ENCODE data around the gene RFT1. TPM values are rescaled to one million over a fixed set of nuclear protein-coding genes. Genes with fewer than 3 reads are reported as not detected.
"Not testable (repeated sequence)": the region's sequence is repeated elsewhere in the genome, so short reads cannot be mapped to it uniquely, and the experiment has no call there.

The RFT1 gene
- total and polyA plus RNA-seq, 2 experiments from 2014 or later = 11.3 to 13.3 TPM

DNA sequence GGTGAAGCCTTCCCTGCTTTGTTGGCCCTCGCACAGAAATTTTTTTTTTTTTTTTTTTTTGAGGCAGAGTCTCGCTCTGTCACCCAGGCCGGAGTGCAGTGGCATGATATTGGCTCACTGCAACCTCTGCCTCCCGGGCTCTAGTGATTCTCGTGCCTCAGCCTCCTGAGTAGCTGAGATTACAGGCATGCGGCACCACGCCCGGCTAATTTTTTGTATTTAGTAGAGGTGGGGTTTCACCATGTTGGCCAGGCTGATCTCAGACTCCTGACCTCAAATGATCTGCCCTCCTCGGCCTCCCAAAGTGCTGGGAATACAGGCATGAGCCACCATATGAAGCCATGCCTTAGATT lies 20.8 kb upstream of the RFT1 start:
- H3K4me3 ChIP-seq; H3K79me2 ChIP-seq (replicated peaks; ENCODE audit: insufficient read depth); DNase-seq (ENCODE audit: low spot score); ATAC-seq; H4K20me1 ChIP-seq (replicated peaks; ENCODE audit: insufficient read depth); H3K36me3 ChIP-seq (ENCODE audit: insufficient read depth); H3K4me2 ChIP-seq; H3K27me3 Mint-ChIP-seq (ENCODE audit: insufficient read depth, low read depth, poor library complexity); H3K27me3 ChIP-seq (ENCODE audit: insufficient read depth); H3K9me3 Mint-ChIP-seq; H3K4me1 Mint-ChIP-seq; H3K36me3 Mint-ChIP-seq (ENCODE audit: low read depth); H3K4me3 Mint-ChIP-seq; H3K4me1 ChIP-seq (ENCODE audit: insufficient read depth); H2AFZ ChIP-seq; H3K27ac ChIP-seq (ENCODE audit: low read depth); H3F3A ChIP-seq (replicated peaks; ENCODE audit: low read depth); H3K9me2 ChIP-seq (ENCODE audit: insufficient read depth): not testable (repeated sequence)
- 0 out of 2 replicates have a peak overlapping the region, but pooled peaks have one; percentile 47 for H3K27ac Mint-ChIP-seq

- Mint-ChIP-seq H3K36me3 (ENCODE audit: low read depth) (no peaks in the 10 kb centered on the region), H3K27ac (0 out of 2 replicates have a peak overlapping the region, but pooled peaks have one; percentile 47), H3K9me3 (no peaks in the 10 kb centered on the region), H3K4me1 (peaks cover 6% of the 10 kb centered on the region), H3K4me3 (no peak overlapping the region), H3K27me3 (ENCODE audit: insufficient read depth, low read depth, poor library complexity) (peaks cover 7% of the 10 kb centered on the region)
- Histone ChIP-seq H2AFZ (no peak overlapping the region), H3F3A (replicated peaks; ENCODE audit: low read depth) (no peaks in the 10 kb centered on the region), H3K9me2 (ENCODE audit: insufficient read depth) (no peaks in the 10 kb centered on the region), H3K27me3 (ENCODE audit: insufficient read depth) (no peaks in the 10 kb centered on the region), H3K79me2 (replicated peaks; ENCODE audit: insufficient read depth) (no peaks in the 10 kb centered on the region), H3K4me1 (ENCODE audit: insufficient read depth) (no peaks in the 10 kb centered on the region), H3K4me3 (no peak overlapping the region), H3K27ac (ENCODE audit: low read depth) (no peak overlapping the region), H4K20me1 (replicated peaks; ENCODE audit: insufficient read depth) (no peaks in the 10 kb centered on the region), H3K36me3 (ENCODE audit: insufficient read depth) (no peaks in the 10 kb centered on the region), H3K4me2 (no peak overlapping the region)
- DNase-seq (ENCODE audit: low spot score) (no peak), ATAC-seq (no peak)
- TF ChIP-seq EZH2 (IDR thresholded peaks at IDR 0.05; ENCODE audit: low read depth, unreplicated experiment) = no peak
Measured at GRCh38 chr3:53150247-53151085, 20.2 kb upstream of the RFT1 start.

DNA sequence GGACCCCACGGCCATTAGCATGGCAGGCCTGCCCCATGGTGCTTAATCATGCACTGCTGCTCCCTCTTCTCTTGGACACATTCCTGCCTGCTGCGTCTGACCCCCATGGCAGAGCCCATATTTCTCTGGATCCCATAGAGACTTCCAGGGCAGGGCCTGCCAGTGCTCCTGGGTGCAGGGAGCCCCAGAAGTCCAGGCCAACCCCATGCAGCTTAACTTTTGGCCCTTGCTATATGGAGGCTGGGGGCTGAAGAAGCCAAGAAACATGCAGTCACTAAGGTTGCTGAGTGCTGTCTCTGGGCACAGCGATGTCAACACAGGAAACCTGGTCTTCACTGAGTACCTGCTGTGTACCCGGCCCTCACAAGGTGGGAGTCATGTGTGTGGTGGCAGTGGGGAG lies 19.5 kb upstream of the RFT1 start:
- no peak overlapping the region for H3K4me3 Mint-ChIP-seq
- H3K9me3 Mint-ChIP-seq = no peaks in the 10 kb centered on the region
- Histone ChIP-seq H3K27ac (ENCODE audit: low read depth) (no peak overlapping the region), H2AFZ (no peak overlapping the region), H3F3A (replicated peaks; ENCODE audit: low read depth) (no peaks in the 10 kb centered on the region), H3K4me1 (ENCODE audit: insufficient read depth) (no peaks in the 10 kb centered on the region), H3K79me2 (replicated peaks; ENCODE audit: insufficient read depth) (no peaks in the 10 kb centered on the region), H4K20me1 (replicated peaks; ENCODE audit: insufficient read depth) (no peaks in the 10 kb centered on the region), H3K27me3 (ENCODE audit: insufficient read depth) (no peaks in the 10 kb centered on the region), H3K36me3 (ENCODE audit: insufficient read depth) (no peaks in the 10 kb centered on the region), H3K4me2 (no peak overlapping the region), H3K9me2 (ENCODE audit: insufficient read depth) (no peaks in the 10 kb centered on the region), H3K4me3 (no peak overlapping the region)
- TF ChIP-seq CTCF (conservative IDR thresholded peaks at IDR 0.05; ENCODE audit: low read depth in 2 of 2) (no peak), ZNF114 (CRISPR knock-in tag; IDR thresholded peaks at IDR 0.05) (no peak), CREB1 (CRISPR knock-in tag; IDR thresholded peaks at IDR 0.05; ENCODE audit: low read depth) (no peak)
- H3K27me3 Mint-ChIP-seq (ENCODE audit: insufficient read depth, low read depth, poor library complexity) = peaks cover 6% of the 10 kb centered on the region
- ATAC-seq (no peak), DNase-seq (ENCODE audit: low spot score) (no peak)
- H3K27ac Mint-ChIP-seq = 0 out of 2 replicates have a peak overlapping the region, but pooled peaks have one; percentile 20
- peaks cover 6% of the 10 kb centered on the region for H3K4me1 Mint-ChIP-seq
- H3K36me3 Mint-ChIP-seq (ENCODE audit: low read depth) = no peaks in the 10 kb centered on the region
